HT1080 (cell line): ENCODE results near the gene TGFB3. TPM values are rescaled to one million over a fixed set of nuclear protein-coding genes. Genes with fewer than 3 reads are reported as not detected.
"Not testable (repeated sequence)": the region's sequence is repeated elsewhere in the genome, so short reads cannot be mapped to it uniquely, and the experiment has no call there.

Experiments used
- DNase-seq: peaks from one replicate; pipeline ENCODE4 v3.0.0-alpha.2; 2015; ENCODE audit warnings: low read depth
- polyA plus RNA-seq, 2 experiments: library from polyadenylated mRNA; depleted of rRNA; stranded (reverse); fragments of >200 nt; gene quantifications; 2 replicates each; pipeline ENCODE4 v1.2.3, GENCODE V29; 2015
- total RNA-seq: library from RNA; depleted of rRNA; stranded (reverse); fragments of >200 nt; shearing (Covaris generic); gene quantifications from 2 replicates; pipeline ENCODE4 v1.2.3, GENCODE V29; 2014; rRNA removed

The TGFB3 gene
- total RNA-seq, result 4.0 and 4.8 TPM in 2 replicates
- polyA plus RNA-seq (2015; cell fraction: cytosol; rRNA removed), result 2.7 and 3.9 TPM in 2 replicates
- 7.1 and 8.0 TPM in 2 replicates for polyA plus RNA-seq (2015; cell fraction: nucleus; rRNA removed)

GRCh38 chr14:75981426-75982265 lies at the start of gene TGFB3:
Gene TGFB3 (minus strand): TSS chr14:75981995. CDS start chr14:75980893, 1,102 bp downstream.
- peak; percentile 85 for DNase-seq

- no peak for DNase-seq
Measured at GRCh38 chr14:76024211-76024907, 42.6 kb upstream of the TGFB3 start.

- no peak for DNase-seq
Measured at GRCh38 chr14:76023757-76024156, 42.0 kb upstream of the TGFB3 start.

DNA sequence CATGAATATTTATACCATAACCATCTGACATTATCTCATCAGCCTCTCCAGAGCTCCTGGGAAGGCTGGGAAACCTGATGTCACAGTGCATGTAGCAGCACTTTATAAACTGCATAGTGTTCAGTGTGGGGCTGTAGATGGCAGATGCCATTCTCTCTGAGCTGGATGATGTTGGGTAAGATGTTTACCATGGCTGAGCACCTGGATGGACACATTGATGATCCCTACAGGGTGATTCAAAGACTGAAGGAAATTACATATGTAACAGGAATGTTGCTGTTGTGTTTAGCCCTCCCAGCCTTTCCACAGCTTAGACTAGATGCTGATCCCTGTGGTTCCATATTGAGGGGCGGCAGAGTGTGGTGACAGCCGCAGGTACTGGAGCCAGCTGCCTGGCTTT lies 41.2 kb upstream of the TGFB3 start:
- DNase-seq, result peak; percentile 15

DNA sequence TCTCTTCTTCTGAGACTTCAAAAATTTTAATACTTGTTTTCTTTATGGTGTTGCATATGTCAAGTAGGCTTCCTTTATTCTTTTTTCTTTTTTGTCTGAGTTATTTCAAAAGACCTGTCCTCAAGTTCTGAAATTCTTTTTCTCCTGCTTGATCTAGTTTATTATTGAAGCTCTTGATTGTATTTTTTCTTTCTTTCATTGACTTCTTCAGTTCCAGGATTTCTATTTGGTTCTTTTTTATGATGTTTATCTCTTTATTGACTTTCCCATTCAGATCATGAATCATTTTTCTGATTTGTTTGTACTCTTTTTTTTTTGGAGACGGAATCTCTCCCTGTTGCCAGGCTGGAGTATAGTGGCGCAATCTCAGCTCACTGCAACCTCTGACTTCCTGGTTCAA lies 37.9 kb upstream of the TGFB3 start:
- DNase-seq, result no peak

DNA sequence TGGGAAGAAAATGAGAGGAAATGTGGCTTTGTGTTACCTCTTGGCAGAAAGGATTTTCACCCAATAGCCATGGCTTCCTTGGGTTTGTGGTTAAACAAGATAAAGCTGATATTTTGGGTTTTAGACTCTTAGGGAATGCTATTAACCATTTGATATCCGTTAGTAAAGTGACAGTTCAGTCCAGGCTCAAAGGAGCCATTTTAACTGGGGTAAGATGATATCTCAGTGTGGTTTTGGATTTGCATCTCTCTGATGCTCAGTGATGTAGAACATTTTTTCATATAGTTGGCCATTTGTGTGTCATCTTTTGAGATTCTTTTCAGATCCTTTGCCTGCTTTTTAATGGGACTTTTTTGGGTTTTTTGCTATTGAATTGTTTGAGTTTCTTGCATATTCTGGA lies 33.9 kb upstream of the TGFB3 start:
- no peak for DNase-seq

GRCh38 chr14:76015191-76015590 lies 33.4 kb upstream of the TGFB3 start:
- DNase-seq, result no peak

DNA sequence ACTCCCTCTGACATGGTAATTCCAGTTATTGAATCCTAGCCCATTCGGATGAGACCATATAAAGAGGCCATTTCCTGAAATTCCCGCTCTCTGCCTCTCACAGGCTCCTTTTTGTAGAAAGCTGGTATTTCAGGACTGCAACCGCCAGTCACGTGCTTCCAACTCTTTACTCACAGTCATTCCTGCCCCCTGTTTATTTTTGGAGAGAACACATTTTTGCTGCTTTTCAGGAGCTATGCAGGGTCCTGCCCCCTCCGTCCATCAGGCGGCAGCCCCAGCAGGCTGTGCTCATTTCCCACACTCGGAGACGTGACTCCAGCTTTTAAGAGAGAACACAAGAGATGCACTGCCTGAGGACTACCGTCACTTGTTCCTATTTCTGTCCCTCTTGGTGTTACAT lies 30.6 kb upstream of the TGFB3 start:
- no peak for DNase-seq

- DNase-seq, result no peak
Measured at GRCh38 chr14:76011930-76012329, 30.1 kb upstream of the TGFB3 start.

GRCh38 chr14:76009627-76010026 lies 27.8 kb upstream of the TGFB3 start:
- not testable (repeated sequence) for DNase-seq

DNA sequence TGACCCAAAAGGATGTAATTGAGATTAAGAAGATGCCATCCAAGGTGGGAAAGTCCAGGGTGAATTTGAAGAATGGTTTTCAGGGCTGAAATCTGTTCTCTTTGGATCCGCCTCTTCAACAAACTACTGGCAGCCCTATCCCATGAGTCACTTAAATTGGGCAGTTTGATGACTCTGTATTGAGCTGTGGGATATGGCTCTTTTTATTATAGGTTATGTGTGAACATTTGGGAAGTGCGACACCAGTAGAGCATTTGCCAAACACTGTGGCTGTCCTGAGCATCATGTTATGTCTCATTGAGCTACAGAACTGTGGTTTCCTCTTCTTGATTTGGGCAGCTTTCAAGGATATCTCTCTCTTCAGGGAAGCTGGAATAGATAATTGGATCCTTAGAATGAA lies 26.1 kb upstream of the TGFB3 start:
- DNase-seq, result peak; percentile 9

- DNase-seq, result no peak
Measured at GRCh38 chr14:76007379-76007778, 25.6 kb upstream of the TGFB3 start.

DNA sequence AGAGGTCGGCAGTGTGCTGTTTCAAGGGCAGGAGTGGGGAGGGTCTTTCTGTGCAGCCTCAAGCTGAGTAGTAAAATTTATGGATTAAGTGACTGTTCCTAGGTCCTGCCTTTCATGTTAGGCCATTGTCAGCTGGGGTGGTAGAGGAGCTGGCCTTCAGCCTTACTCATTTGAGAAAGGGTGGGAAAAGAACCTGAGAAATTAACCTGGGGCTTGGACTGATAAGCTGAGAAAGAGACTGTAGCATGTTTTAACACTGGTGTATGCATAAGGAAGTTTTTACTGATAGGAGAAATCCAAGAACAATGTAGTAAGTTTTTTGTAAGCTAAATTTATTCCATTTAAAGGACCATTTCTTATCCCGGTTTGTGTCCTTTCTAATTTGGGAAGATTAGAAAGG lies 24.5 kb upstream of the TGFB3 start:
- no peak for DNase-seq

GRCh38 chr14:76002383-76002782 lies 20.6 kb upstream of the TGFB3 start:
- DNase-seq, result no peak

DNA sequence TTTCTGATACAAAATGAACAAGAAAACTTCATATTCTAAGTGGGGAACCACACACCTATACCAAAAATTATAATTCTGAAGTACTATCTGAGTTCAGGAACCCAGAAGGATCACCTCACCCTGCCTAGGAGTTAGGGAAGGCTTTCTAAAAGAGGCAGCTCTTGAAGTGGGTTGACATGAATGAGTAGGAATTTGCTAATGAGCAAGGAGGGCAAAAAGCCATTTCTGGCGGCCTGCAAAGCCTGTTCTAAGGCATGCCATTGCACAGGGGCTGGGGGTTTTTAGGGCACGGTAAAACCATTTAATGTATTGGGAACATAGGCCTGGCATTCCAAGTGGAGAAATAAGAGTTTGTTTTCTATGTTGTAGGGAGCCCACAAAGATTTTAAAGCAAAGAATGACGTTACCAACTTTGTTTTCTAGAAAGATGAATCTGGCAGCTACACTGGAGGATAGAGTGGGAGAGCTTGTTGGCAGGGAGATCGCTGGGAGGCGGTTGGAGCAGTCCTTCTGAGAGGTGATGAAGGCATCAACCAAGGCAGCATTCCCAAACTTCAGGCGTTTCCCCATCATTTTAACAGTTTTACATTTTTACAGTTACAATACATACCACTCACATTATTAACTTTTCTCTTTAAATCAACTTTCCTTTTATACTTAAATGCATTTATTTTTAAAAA lies 17.9 kb upstream of the TGFB3 start:
- no peak for DNase-seq

DNA sequence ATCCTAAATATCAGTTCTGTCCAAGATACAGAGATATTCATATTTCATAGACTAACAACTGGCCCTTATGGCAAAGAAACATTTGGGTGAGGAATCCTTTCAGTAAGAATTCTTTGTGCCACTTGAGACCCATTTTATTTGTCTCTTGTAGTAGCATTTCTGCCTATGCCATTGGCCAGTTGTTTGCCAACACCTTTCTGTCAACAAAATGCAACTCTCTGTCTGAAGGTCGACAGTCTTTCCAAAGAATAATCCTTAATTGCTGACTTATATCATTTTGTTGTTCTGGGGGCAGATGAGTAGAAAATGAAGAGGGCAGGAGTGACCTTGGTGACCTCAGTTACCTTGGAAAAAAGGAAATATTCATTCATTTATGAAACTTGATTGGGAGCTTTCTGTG lies 14.7 kb upstream of the TGFB3 start:
- no peak for DNase-seq

- no peak for DNase-seq
Measured at GRCh38 chr14:75995372-75996041, 13.7 kb upstream of the TGFB3 start.

DNA sequence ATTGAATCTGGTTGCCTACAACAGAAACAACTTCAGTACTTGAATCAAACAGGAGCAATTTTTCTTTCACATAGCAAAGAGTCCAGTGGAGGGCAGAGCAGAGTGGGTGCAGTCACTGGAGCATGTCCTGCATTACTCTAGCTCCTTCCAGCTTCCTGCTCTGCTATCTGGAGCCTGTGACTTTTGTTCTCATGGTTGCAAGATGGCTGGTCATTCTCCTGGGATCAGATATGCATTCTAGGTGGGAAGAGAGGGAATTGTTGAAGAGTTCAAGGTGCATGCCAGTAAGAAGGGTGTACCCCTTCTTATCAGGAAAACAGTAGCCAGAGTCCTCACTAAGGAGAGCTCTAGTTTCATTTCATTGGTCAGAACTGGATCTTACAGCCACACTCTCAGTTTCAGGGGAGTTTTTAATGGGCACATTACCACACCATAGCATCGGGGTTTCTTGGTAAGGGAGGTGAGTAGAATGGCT lies 11.8 kb upstream of the TGFB3 start:
- DNase-seq, result no peak

- no peak for DNase-seq
Measured at GRCh38 chr14:75991753-75992152, 10.0 kb upstream of the TGFB3 start.

DNA sequence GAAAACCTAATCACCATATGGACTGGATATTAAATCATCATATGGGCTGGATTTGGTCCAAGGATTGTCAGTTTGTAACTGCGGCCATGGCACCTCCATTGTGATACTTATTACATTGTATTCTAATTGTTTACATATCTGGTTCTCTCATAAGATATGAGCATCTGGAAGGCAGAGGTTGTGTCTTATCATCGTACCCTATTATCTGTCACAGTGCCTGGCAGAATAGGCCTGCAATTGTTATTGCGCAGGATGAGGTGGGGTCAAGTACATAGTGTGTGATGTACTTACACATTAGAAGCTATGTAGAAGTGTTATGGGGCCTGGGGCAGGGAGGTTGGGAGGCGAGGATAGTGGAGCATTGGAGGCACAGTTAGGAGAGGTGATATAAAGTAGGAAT lies 8.5 kb upstream of the TGFB3 start:
- DNase-seq, result no peak

DNA sequence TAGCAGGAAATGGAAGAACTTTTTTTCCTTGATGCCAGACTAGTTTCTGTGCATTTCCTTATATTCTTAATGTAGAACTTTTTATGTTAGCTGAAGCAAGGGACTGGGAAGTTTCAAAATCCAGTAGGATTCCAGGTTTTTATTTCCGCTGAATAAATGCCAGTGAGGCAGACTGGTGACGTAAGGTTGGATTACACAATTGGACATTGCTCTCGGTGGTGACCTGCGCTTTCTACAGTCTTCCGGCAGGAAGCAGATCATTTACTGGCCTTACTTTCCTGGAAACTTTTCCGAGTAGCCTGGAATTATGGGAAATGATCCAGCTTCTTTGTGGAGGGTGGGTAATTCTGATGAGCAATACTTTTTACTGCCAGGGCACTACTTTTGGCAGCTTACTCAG lies 7.3 kb upstream of the TGFB3 start:
- no peak for DNase-seq
